ENCODE data around the gene EEF1AKMT2.

- TF ChIP-seq ZBTB7A (IDR thresholded peaks at IDR 0.05; ENCODE audit: borderline replicate concordance, control insufficient read depth, low read depth, low read length): no peak
- no peak for TF ChIP-seq THRA (IDR thresholded peaks at IDR 0.05)
- no peak for TF ChIP-seq CTCF (IDR thresholded peaks at IDR 0.05 in 2 of 3, conservative IDR thresholded peaks at IDR 0.05 in 1 of 3; ENCODE audit: insufficient read depth in 2 of 3, low read depth in 1 of 3, low read length in 3 of 3)
- TF ChIP-seq ZNF584 (CRISPR knock-in tag; IDR thresholded peaks at IDR 0.05; ENCODE audit: low read depth): no peak
Observed at GRCh38 chr10:124724279-124725027, 67.2 kb downstream of the EEF1AKMT2 start.
